B cell (primary cell): ENCODE results near the gene ARHGAP6. TPM values are rescaled to one million over a fixed set of nuclear protein-coding genes. Genes with fewer than 3 reads are reported as not detected.

Experiments used
- ATAC-seq: fragments of 200-7000 bp; cut with Tn5 transposase; one replicate; pipeline ENCODE4 v1.10.0; 2021; ENCODE audit warnings: low read depth, mild to moderate bottlenecking, moderate number of reproducible peaks, moderate library complexity
- CTCF ChIA-PET: fragments of 350-600 bp; sonication (Branson Sonifier 250); formaldehyde crosslinking; loops from one replicate; lab custom pipeline; 2021; ENCODE audit warnings: antibody characterized with exemption, inconsistent platforms; lab: Charles Lee
- POLR2A ChIA-PET: fragments of 350-600 bp; sonication (Branson Sonifier 250); formaldehyde crosslinking; loops from one replicate; lab custom pipeline; 2021; ENCODE audit warnings: antibody characterized with exemption; lab: Charles Lee
- DNase-seq: peaks from one replicate; pipeline ENCODE4 v3.0.0; 2013
- H2AFZ ChIP-seq: 2 replicates; pipeline ENCODE4 v1.6.1; 2012; ENCODE audit warnings: mild to moderate bottlenecking, low read depth, low read length; ENCODE audit not compliant: insufficient read depth, poor library complexity, severe bottlenecking
- H3K27ac ChIP-seq, 2 donors: 1 replicate in 1 of 2; 2 replicates in 1 of 2; pipeline ENCODE4 v1.5.1; 2012 to 2013; ENCODE audit warnings: low read length in 2 of 2, mild to moderate bottlenecking in 2 of 2, moderate library complexity in 1 of 2
- H3K27me3 ChIP-seq, 4 experiments: fragments of 200-600 bp in 1 of 4; sonication (generic) in 1 of 4; replicated peaks in 1 of 4; 1 replicate in 2 of 4; 2 replicates in 2 of 4; pipeline versions ENCODE4 v1.6.1 to v1.7.0; 2013 to 2016; ENCODE audit warnings: low read length in 3 of 4, mild to moderate bottlenecking in 2 of 4, mixed read lengths in 1 of 4, moderate library complexity in 1 of 4; ENCODE audit not compliant: insufficient read depth in 4 of 4, control insufficient read depth in 3 of 4; ENCODE audit errors: control extremely low read depth in 1 of 4
- H3K36me3 ChIP-seq, 2 experiments: replicated peaks in 1 of 2; 1 replicate in 1 of 2; 2 replicates in 1 of 2; pipeline versions ENCODE4 v1.6.1 to v1.7.1; 2013; ENCODE audit warnings: low read length in 1 of 2; ENCODE audit not compliant: insufficient read depth in 2 of 2, control insufficient read depth in 1 of 2; ENCODE audit errors: control extremely low read depth in 1 of 2, extremely low read depth in 1 of 2
- H3K4me1 ChIP-seq, 2 donors: fragments of 200-600 bp in 1 of 2; sonication (generic) in 1 of 2; 1 replicate in 1 of 2; 2 replicates in 1 of 2; pipeline versions ENCODE4 v1.5.1 to v1.6.1; 2013 to 2017; ENCODE audit warnings: low read length in 2 of 2; ENCODE audit not compliant: control insufficient read depth in 2 of 2, insufficient read depth in 2 of 2
- H3K4me2 ChIP-seq: replicated peaks from 2 replicates; pipeline ENCODE3; 2012; ENCODE audit warnings: mild to moderate bottlenecking, low read depth, low read length; ENCODE audit not compliant: poor library complexity, severe bottlenecking
- H3K4me3 ChIP-seq, 5 experiments: fragments of 200-600 bp in 1 of 5; sonication (generic) in 1 of 5; 1 replicate in 3 of 5; 2 replicates in 2 of 5; pipeline versions ENCODE4 v1.5.1 to v1.7.0; 2011 to 2016; ENCODE audit warnings: low read length in 4 of 5, mild to moderate bottlenecking in 4 of 5, low read depth in 2 of 5, control low read depth in 1 of 5, moderate library complexity in 1 of 5; ENCODE audit not compliant: insufficient read depth in 1 of 5; ENCODE audit errors: control extremely low read depth in 1 of 5, extremely low read depth in 1 of 5
- H3K79me2 ChIP-seq: fragments of 200-600 bp; sonication (generic); one replicate; pipeline ENCODE4 v1.6.0; 2016; ENCODE audit warnings: low read length; ENCODE audit not compliant: control insufficient read depth, insufficient read depth
- H3K9ac ChIP-seq: fragments of 200-600 bp; sonication (generic); 2 replicates; pipeline ENCODE4 v1.6.1; 2017; ENCODE audit warnings: mild to moderate bottlenecking, low read length, moderate library complexity
- H3K9me3 ChIP-seq, 3 donors: one replicate each; pipeline versions ENCODE4 v1.6.1 to v1.7.1; 2013; ENCODE audit warnings: low read length in 2 of 3; ENCODE audit not compliant: control insufficient read depth in 2 of 3, insufficient read depth in 1 of 3; ENCODE audit errors: control extremely low read depth in 1 of 3
- H4K20me1 ChIP-seq: 2 replicates; pipeline ENCODE4 v1.6.0; 2012; ENCODE audit warnings: mild to moderate bottlenecking, low read length; ENCODE audit not compliant: insufficient read depth, control insufficient read depth, poor library complexity, severe bottlenecking
- H3K27ac Mint-ChIP-seq: one replicate; pipeline ENCODE4 v1.8.0; 2021; ENCODE audit warnings: mixed read lengths
- H3K27me3 Mint-ChIP-seq: one replicate; pipeline ENCODE4 v1.8.0; 2021; ENCODE audit warnings: mixed read lengths
- H3K4me1 Mint-ChIP-seq: one replicate; pipeline ENCODE4 v1.8.0; 2021; ENCODE audit warnings: mixed read lengths
- H3K4me3 Mint-ChIP-seq: one replicate; pipeline ENCODE4 v1.8.0; 2021; ENCODE audit warnings: mixed read lengths
- H3K9me3 Mint-ChIP-seq: one replicate; pipeline ENCODE4 v1.8.0; 2022; ENCODE audit warnings: mixed read lengths; ENCODE audit not compliant: insufficient read depth
- EZH2 ChIP-seq: IDR thresholded peaks from 2 replicates; pipeline ENCODE4 v1.6.1; 2012; ENCODE audit warnings: borderline replicate concordance, low read depth, mild to moderate bottlenecking, moderate library complexity, low read length; ENCODE audit not compliant: insufficient read depth, poor library complexity, severe bottlenecking
- WGBS: methylation state at CpG from one replicate; pipeline ENCODE4 v1.1.5; 2013; ENCODE audit warnings: missing lambda C conversion rate; ENCODE audit not compliant: insufficient coverage; 5-methylcytosine and 5-hydroxymethylcytosine counted together
- intact Hi-C: fragments of 100-400 bp; cut with micrococcal nuclease; formaldehyde crosslinking; loops from one replicate; pipeline ENCODE4 v1.10.0; 2022
- polyA plus RNA-seq: library from polyadenylated mRNA; depleted of rRNA; stranded (reverse); fragments of >200 nt; gene quantifications from 2 replicates; pipeline ENCODE4 v1.2.3, GENCODE V29; 2012
- total RNA-seq, 2 donors: library from RNA; stranded (reverse); fragments of 120-200 nt in 1 of 2; gene quantifications; 1 replicate in 1 of 2; 2 replicates in 1 of 2; pipeline versions ENCODE4 v1.2.3 to v1.2.4, GENCODE V29; 2013 to 2022
- TF ChIP-seq, protein P1 (sequence below): fragments of 200-600 bp; IDR thresholded peaks from one replicate; pipeline ENCODE4 v1.8.0; 2022; ENCODE audit warnings: antibody characterized with exemption, mild to moderate bottlenecking

ARHGAP6 gene
- total and polyA plus RNA-seq, 2 donors (not counting 1 experiment from before 2014, with no cell fraction given): 1.6 to 2.6 TPM

DNA sequence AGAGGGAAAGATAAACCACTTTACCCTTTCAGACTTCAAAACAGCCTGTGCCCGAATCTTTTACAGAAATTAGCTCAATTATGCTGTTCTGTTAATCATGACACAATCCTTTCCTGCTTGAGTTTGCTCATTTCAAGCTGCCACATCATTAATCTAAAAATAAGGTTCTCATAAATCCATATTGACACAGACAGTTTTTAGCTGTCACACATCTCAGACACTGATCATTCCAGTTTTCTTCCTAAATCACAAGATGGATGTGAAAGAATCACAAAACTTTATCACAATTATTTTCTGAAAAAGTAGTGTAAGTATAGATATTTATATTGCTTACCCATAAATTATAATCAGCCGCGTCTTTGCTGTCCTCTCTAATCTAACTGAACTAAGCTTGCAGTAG is 400.4 kb downstream of the ARHGAP6 start:
- Mint-ChIP-seq H3K4me1 (no peaks in the 10 kb centered on the region), H3K27me3 (peaks cover 3% of the 10 kb centered on the region), H3K4me3 (no peak overlapping the region), H3K9me3 (no peaks in the 10 kb centered on the region), H3K27ac (no peak overlapping the region)
- H3K79me2 ChIP-seq: no peaks in the 10 kb centered on the region
- no peak overlapping the region for H3K4me2 ChIP-seq
- TF ChIP-seq, protein P1, sequence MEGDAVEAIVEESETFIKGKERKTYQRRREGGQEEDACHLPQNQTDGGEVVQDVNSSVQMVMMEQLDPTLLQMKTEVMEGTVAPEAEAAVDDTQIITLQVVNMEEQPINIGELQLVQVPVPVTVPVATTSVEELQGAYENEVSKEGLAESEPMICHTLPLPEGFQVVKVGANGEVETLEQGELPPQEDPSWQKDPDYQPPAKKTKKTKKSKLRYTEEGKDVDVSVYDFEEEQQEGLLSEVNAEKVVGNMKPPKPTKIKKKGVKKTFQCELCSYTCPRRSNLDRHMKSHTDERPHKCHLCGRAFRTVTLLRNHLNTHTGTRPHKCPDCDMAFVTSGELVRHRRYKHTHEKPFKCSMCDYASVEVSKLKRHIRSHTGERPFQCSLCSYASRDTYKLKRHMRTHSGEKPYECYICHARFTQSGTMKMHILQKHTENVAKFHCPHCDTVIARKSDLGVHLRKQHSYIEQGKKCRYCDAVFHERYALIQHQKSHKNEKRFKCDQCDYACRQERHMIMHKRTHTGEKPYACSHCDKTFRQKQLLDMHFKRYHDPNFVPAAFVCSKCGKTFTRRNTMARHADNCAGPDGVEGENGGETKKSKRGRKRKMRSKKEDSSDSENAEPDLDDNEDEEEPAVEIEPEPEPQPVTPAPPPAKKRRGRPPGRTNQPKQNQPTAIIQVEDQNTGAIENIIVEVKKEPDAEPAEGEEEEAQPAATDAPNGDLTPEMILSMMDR: no peak
- TF ChIP-seq EZH2: no peak
- ATAC-seq (no peak), DNase-seq (no peak)
- H3K36me3 ChIP-seq: no peaks in the 10 kb centered on the region
- CTCF ChIA-PET: no interaction called here
- no peak overlapping the region for H3K9ac ChIP-seq
- H3K27me3 ChIP-seq: peaks cover 0 to 2% (median 0%) of the 10 kb centered on the region in 4 experiments
- POLR2A ChIA-PET: no interaction called here
- no peaks in the 10 kb centered on the region for H3K4me1 ChIP-seq
- H2AFZ ChIP-seq: no peak overlapping the region
- 33% methylated on average over 1 of the region's 3 CpGs for WGBS
- no peaks in the 10 kb centered on the region for H3K9me3 ChIP-seq
- no peak overlapping the region for H3K27ac ChIP-seq
- intact Hi-C loops: no loop called here
- H4K20me1 ChIP-seq: no peaks in the 10 kb centered on the region
- no peak overlapping the region for H3K4me3 ChIP-seq

DNA sequence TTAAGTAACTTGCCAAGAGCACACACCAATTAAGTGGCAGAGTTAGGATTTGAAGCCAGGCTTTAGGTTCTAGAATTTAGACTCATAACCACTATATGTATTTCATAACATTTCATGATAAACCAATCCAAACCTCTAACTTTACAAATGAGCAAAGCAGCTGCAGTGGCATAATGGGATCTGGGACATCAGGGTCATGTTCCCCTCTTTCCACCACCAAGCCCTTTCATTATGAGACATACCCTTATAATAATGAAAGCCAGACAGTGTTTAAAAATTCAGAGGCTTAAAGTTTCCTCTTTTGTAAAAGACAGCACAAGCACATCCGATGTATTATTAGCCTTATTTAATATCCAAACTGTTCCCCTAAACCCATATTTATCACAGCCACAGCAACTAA is 400.8 kb downstream of the ARHGAP6 start:
- Mint-ChIP-seq H3K27ac (no peak overlapping the region), H3K4me1 (no peaks in the 10 kb centered on the region), H3K4me3 (no peak overlapping the region), H3K9me3 (no peaks in the 10 kb centered on the region), H3K27me3 (peaks cover 3% of the 10 kb centered on the region)
- no peak overlapping the region for H3K4me3 ChIP-seq
- ATAC-seq (no peak), DNase-seq (no peak)
- CTCF ChIA-PET: no interaction called here
- POLR2A ChIA-PET: no interaction called here
- no peaks in the 10 kb centered on the region for H3K4me1 ChIP-seq
- H2AFZ ChIP-seq: no peak overlapping the region
- H3K9me3 ChIP-seq: no peaks in the 10 kb centered on the region
- H3K27me3 ChIP-seq: peaks cover 0 to 2% (median 0%) of the 10 kb centered on the region in 4 experiments
- H3K79me2 ChIP-seq: no peaks in the 10 kb centered on the region
- no CpG with 5 or more reads among the region's 1 CpG for WGBS
- no peaks in the 10 kb centered on the region for H3K36me3 ChIP-seq
- H3K9ac ChIP-seq: no peak overlapping the region
- no peak for TF ChIP-seq EZH2
- TF ChIP-seq, protein P1: no peak
- H3K4me2 ChIP-seq: no peak overlapping the region
- intact Hi-C loops: no loop called here
- no peaks in the 10 kb centered on the region for H4K20me1 ChIP-seq
- no peak overlapping the region for H3K27ac ChIP-seq
